Astrocyte (in vitro differentiated cells and primary cell): Measurements from ENCODE around the gene PLSCR3. TPM values are rescaled to one million over a fixed set of nuclear protein-coding genes. Genes with fewer than 3 reads are reported as not detected.

ENCODE experiments used
- DNase-seq: peaks from one replicate; pipeline ENCODE4 v3.0.0-alpha.2; 2010; ENCODE audit warnings: low read depth
- FAIRE-seq: peaks from 2 replicates; lab custom pipeline; 2011; peaks lifted over from hg19 to GRCh38; lab: Jason Lieb, UNC
- H2AFZ ChIP-seq: 2 replicates; pipeline ENCODE4 v1.6.0; 2012; ENCODE audit warnings: low read depth, low read length, inconsistent platforms
- H3K27ac ChIP-seq: 2 replicates; pipeline ENCODE4 v1.5.1; 2011; ENCODE audit warnings: low read depth, low read length, inconsistent platforms
- H3K27me3 ChIP-seq: 2 replicates; pipeline ENCODE4 v1.6.0; 2011; ENCODE audit warnings: low read length, inconsistent platforms; ENCODE audit not compliant: insufficient read depth
- H3K36me3 ChIP-seq: 2 replicates; pipeline ENCODE4 v1.5.1; 2011; ENCODE audit warnings: low read length, inconsistent platforms; ENCODE audit not compliant: insufficient read depth
- H3K4me1 ChIP-seq: 2 replicates; pipeline ENCODE4 v1.5.1; 2011; ENCODE audit warnings: low read length, inconsistent platforms; ENCODE audit not compliant: insufficient read depth
- H3K4me2 ChIP-seq: 2 replicates; pipeline ENCODE4 v1.6.0; 2012; ENCODE audit warnings: low read length, inconsistent platforms
- H3K4me3 ChIP-seq: 2 replicates; pipeline ENCODE4 v1.5.1; 2011; ENCODE audit warnings: low read depth, mild to moderate bottlenecking, low read length, inconsistent platforms; ENCODE audit not compliant: insufficient read depth
- H3K79me2 ChIP-seq: 2 replicates; pipeline ENCODE4 v1.6.0; 2012; ENCODE audit warnings: mild to moderate bottlenecking, low read length, inconsistent platforms; ENCODE audit not compliant: insufficient read depth
- H3K9ac ChIP-seq: 2 replicates; pipeline ENCODE4 v1.6.0; 2012; ENCODE audit warnings: mild to moderate bottlenecking, low read length, inconsistent platforms
- H3K9me3 ChIP-seq: 2 replicates; pipeline ENCODE4 v1.5.1; 2012; ENCODE audit warnings: low read depth, mild to moderate bottlenecking, low read length, inconsistent platforms; ENCODE audit not compliant: insufficient read depth
- H4K20me1 ChIP-seq: 2 replicates; pipeline ENCODE4 v1.6.0; 2012; ENCODE audit warnings: low read length, inconsistent platforms; ENCODE audit not compliant: insufficient read depth
- H3K27ac Mint-ChIP-seq: one replicate; pipeline ENCODE4 v1.8.0; 2021; ENCODE audit warnings: mild to moderate bottlenecking, mixed read lengths; ENCODE audit not compliant: unreplicated experiment
- H3K27me3 Mint-ChIP-seq: one replicate; pipeline ENCODE4 v1.8.0; 2021; ENCODE audit warnings: low read depth, mixed read lengths; ENCODE audit not compliant: unreplicated experiment
- H3K36me3 Mint-ChIP-seq: one replicate; pipeline ENCODE4 v1.8.0; 2021; ENCODE audit warnings: low read depth, mixed read lengths; ENCODE audit not compliant: unreplicated experiment
- H3K4me1 Mint-ChIP-seq: one replicate; pipeline ENCODE4 v1.8.0; 2021; ENCODE audit warnings: low read depth, mixed read lengths; ENCODE audit not compliant: unreplicated experiment
- H3K4me3 Mint-ChIP-seq: one replicate; pipeline ENCODE4 v1.8.0; 2021; ENCODE audit warnings: mild to moderate bottlenecking, moderate library complexity, mixed read lengths; ENCODE audit not compliant: unreplicated experiment
- H3K9me3 Mint-ChIP-seq: one replicate; pipeline ENCODE4 v1.8.0; 2021; ENCODE audit warnings: mild to moderate bottlenecking, mixed read lengths; ENCODE audit not compliant: unreplicated experiment
- CTCF ChIP-seq: IDR thresholded peaks from 2 replicates; pipeline ENCODE4 v1.5.1; 2011; ENCODE audit warnings: low read depth, mild to moderate bottlenecking, inconsistent platforms, low read length, moderate library complexity; ENCODE audit not compliant: insufficient read depth
- EZH2 ChIP-seq: IDR thresholded peaks from 2 replicates; pipeline ENCODE4 v1.6.1; 2012; ENCODE audit warnings: mild to moderate bottlenecking, low read length, inconsistent platforms; ENCODE audit not compliant: insufficient read depth
- total RNA-seq: library from RNA; stranded (reverse); gene quantifications from 2 replicates; pipeline ENCODE4 v1.2.1, GENCODE V29; 2021

Gene PLSCR3
- total RNA-seq, 1 donor from 2014 or later: 67.6 TPM

- H3K4me2 ChIP-seq: no peak overlapping the region
- Mint-ChIP-seq H3K27me3 (peaks cover 5% of the 10 kb centered on the region), H3K36me3 (peaks cover 20% of the 10 kb centered on the region), H3K4me3 (peak overlapping the region; percentile 77), H3K9me3 (peaks cover under 1% of the 10 kb centered on the region), H3K27ac (no peak overlapping the region), H3K4me1 (peaks cover 21% of the 10 kb centered on the region)
- peaks cover 40% of the 10 kb centered on the region for H3K27me3 ChIP-seq
- no peaks in the 10 kb centered on the region for H3K79me2 ChIP-seq
- no peak for DNase-seq
- H3K9ac ChIP-seq: no peak overlapping the region
- no peak overlapping the region for H3K27ac ChIP-seq
- no peak overlapping the region for H2AFZ ChIP-seq
- H3K36me3 ChIP-seq: no peaks in the 10 kb centered on the region
- peaks cover 33% of the 10 kb centered on the region for H3K4me1 ChIP-seq
- peaks cover 13% of the 10 kb centered on the region for H4K20me1 ChIP-seq
- H3K9me3 ChIP-seq: no peaks in the 10 kb centered on the region
- TF ChIP-seq CTCF (no peak), EZH2 (no peak)
- no peak overlapping the region for H3K4me3 ChIP-seq
- FAIRE-seq: no peak
Measured at GRCh38 chr17:7442142-7442541, 47.8 kb upstream of the PLSCR3 start.

GRCh38 chr17:7441266-7441665 lies 46.9 kb upstream of the PLSCR3 start:
- no peak overlapping the region for H3K4me2 ChIP-seq
- H3K79me2 ChIP-seq: no peaks in the 10 kb centered on the region
- Mint-ChIP-seq H3K27me3 (peaks cover 2% of the 10 kb centered on the region), H3K4me1 (peaks cover 21% of the 10 kb centered on the region), H3K9me3 (no peaks in the 10 kb centered on the region), H3K4me3 (peak overlapping the region; percentile 89), H3K27ac (peak overlapping the region; percentile 78), H3K36me3 (peaks cover 17% of the 10 kb centered on the region)
- DNase-seq (no peak), FAIRE-seq (no peak)
- H3K36me3 ChIP-seq: no peaks in the 10 kb centered on the region
- H3K4me3 ChIP-seq: no peak overlapping the region
- H3K27me3 ChIP-seq: peaks cover 37% of the 10 kb centered on the region
- no peaks in the 10 kb centered on the region for H3K9me3 ChIP-seq
- no peak for TF ChIP-seq CTCF
- no peak for TF ChIP-seq EZH2
- H3K27ac ChIP-seq: no peak overlapping the region
- peaks cover 34% of the 10 kb centered on the region for H3K4me1 ChIP-seq
- peaks cover 13% of the 10 kb centered on the region for H4K20me1 ChIP-seq
- no peak overlapping the region for H3K9ac ChIP-seq
- H2AFZ ChIP-seq: no peak overlapping the region

DNA sequence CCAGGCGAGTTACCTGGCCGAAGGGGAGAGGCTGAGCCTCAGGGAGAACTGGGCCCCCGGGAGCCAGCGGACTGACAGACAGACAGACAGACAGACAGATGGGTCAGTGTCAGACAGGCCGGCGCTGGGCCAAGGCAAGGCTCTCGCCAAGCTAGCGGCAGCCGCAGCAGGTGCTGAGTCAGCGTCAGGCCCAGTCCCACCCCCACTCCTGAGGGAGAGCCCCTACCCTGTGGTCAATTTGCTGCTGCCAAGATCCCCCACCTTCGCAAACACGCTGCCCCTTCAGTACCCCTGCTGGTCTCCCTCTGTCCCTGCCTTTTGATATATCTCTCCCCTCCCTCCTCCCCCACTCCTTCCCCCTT lies 46.5 kb upstream of the PLSCR3 start:
- Histone ChIP-seq H3K36me3 (no peaks in the 10 kb centered on the region), H3K9ac (peak overlapping the region; percentile 17), H3K4me3 (peak overlapping the region; percentile 51), H2AFZ (peak overlapping the region; percentile 72), H3K9me3 (no peaks in the 10 kb centered on the region), H3K27me3 (peaks cover 32% of the 10 kb centered on the region), H4K20me1 (peaks cover 13% of the 10 kb centered on the region), H3K4me1 (peaks cover 37% of the 10 kb centered on the region), H3K79me2 (no peaks in the 10 kb centered on the region), H3K4me2 (peak overlapping the region; percentile 82), H3K27ac (no peak overlapping the region)
- Mint-ChIP-seq H3K4me1 (peaks cover 21% of the 10 kb centered on the region), H3K4me3 (peak overlapping the region; percentile 89), H3K27me3 (peaks cover 2% of the 10 kb centered on the region), H3K9me3 (no peaks in the 10 kb centered on the region), H3K27ac (peak overlapping the region; percentile 85), H3K36me3 (peaks cover 17% of the 10 kb centered on the region)
- peak; percentile 45 for DNase-seq
- no peak for FAIRE-seq
- TF ChIP-seq CTCF (no peak), EZH2 (no peak)
